ENCODE results near the gene ZFAND6. TPM values are rescaled to one million over a fixed set of nuclear protein-coding genes. Genes with fewer than 3 reads are reported as not detected.

ZFAND6 gene
- total RNA-seq, 3 donors from 2014 or later (not counting 1 experiment from before 2014, with no cell fraction given), result 145 to 150 (median 148) TPM

- no peaks in the 10 kb centered on the region for H3K36me3 ChIP-seq (ENCODE audit: control insufficient read depth, insufficient read depth, low read length)
- H3K9me3 ChIP-seq (ENCODE audit: control insufficient read depth, insufficient read depth, low read length), result no peaks in the 10 kb centered on the region
- peak; percentile 68 to 86 (median 76) for ATAC-seq
- intact Hi-C loops (cut with micrococcal nuclease), result loop anchor here (2.0 kb wide), 1 partner anchor 94 kb away; the partner anchor contains the start of gene ZFAND6
- DNase-seq, result peak; percentile 49 to 89
- H3K27ac ChIP-seq (ENCODE audit: low read length), result peak overlapping the region; percentile 65
- Mint-ChIP-seq H3K4me1 (peaks cover 21 to 25% of the 10 kb centered on the region in 2 donors), H3K4me3 (peak overlapping the region; percentile 93), H3K9me3 (no peaks in the 10 kb centered on the region), H3K27me3 (ENCODE audit: low read depth in 2 of 2) (no peaks in the 10 kb centered on the region), H3K27ac (peak overlapping the region; percentile 81 to 88), H3K36me3 (no peaks in the 10 kb centered on the region)
- 2% methylated on average over 28 of the region's 41 CpGs for WGBS (ENCODE audit: insufficient coverage)
- H3K27me3 ChIP-seq (ENCODE audit: control insufficient read depth, insufficient read depth, low read length), result no peaks in the 10 kb centered on the region
- peaks cover 29% of the 10 kb centered on the region for H3K4me1 ChIP-seq (ENCODE audit: control insufficient read depth, insufficient read depth, low read length)
- peak overlapping the region; percentile 86 for H3K4me3 ChIP-seq (ENCODE audit: low read length)
- no peak for TF ChIP-seq CTCF (IDR thresholded peaks at IDR 0.05)
These were observed 92.9 kb downstream of the ZFAND6 start for GRCh38 chr15:80152180-80152895.

- peak; percentile 47 to 70 for DNase-seq
- no peaks in the 10 kb centered on the region for H3K36me3 Mint-ChIP-seq
- H3K27me3 Mint-ChIP-seq (ENCODE audit: low read depth in 2 of 2), result no peaks in the 10 kb centered on the region
- peak within 1 kb of the TSS; percentile 93 for H3K4me3 Mint-ChIP-seq
- H3K9me3 ChIP-seq (ENCODE audit: control insufficient read depth, insufficient read depth, low read length), result no peaks in the 10 kb centered on the region
- intact Hi-C loops (cut with micrococcal nuclease), result loop anchor here (1.0 to 2.0 kb wide), 2 partner anchors 94 to 230 kb away; partner anchors contain the start of gene ZFAND6
- TF ChIP-seq CTCF (IDR thresholded peaks at IDR 0.05), result no peak
- H3K27ac ChIP-seq (ENCODE audit: low read length), result peak within 1 kb of the TSS; percentile 65
- peak; percentile 56 to 73 (median 65) for ATAC-seq
- no peaks in the 10 kb centered on the region for H3K9me3 Mint-ChIP-seq
- H3K4me1 ChIP-seq (ENCODE audit: control insufficient read depth, insufficient read depth, low read length), result peaks cover 29% of the 10 kb centered on the region
- H3K27ac Mint-ChIP-seq, result peak within 1 kb of the TSS; percentile 85 to 88
- H3K27me3 ChIP-seq (ENCODE audit: control insufficient read depth, insufficient read depth, low read length), result no peaks in the 10 kb centered on the region
- peaks cover 21 to 25% of the 10 kb centered on the region in 2 donors for H3K4me1 Mint-ChIP-seq
- H3K36me3 ChIP-seq (ENCODE audit: control insufficient read depth, insufficient read depth, low read length), result no peaks in the 10 kb centered on the region
- WGBS (ENCODE audit: insufficient coverage), result under 1% methylated on average over 43 of the region's 45 CpGs
- H3K4me3 ChIP-seq (ENCODE audit: low read length), result peak within 1 kb of the TSS; percentile 86
These were observed 93.7 kb downstream of the ZFAND6 start, which contains the start of gene FAH for GRCh38 chr15:80152896-80153876. Gene FAH (plus strand): TSS chr15:80152999. CDS start chr15:80153055, 56 bp downstream.

- H3K27ac Mint-ChIP-seq, result peak overlapping the region; percentile 85 to 88
- intact Hi-C loops (cut with micrococcal nuclease), result loop anchor here (1.0 to 2.0 kb wide), 2 partner anchors 95 to 231 kb away; partner anchors contain the start of gene ZFAND6
- ATAC-seq (no peak), DNase-seq (no peak)
- no peak overlapping the region for H3K4me3 ChIP-seq (ENCODE audit: low read length)
- no peaks in the 10 kb centered on the region for H3K9me3 Mint-ChIP-seq
- no peaks in the 10 kb centered on the region for H3K27me3 ChIP-seq (ENCODE audit: control insufficient read depth, insufficient read depth, low read length)
- peak overlapping the region; percentile 93 for H3K4me3 Mint-ChIP-seq
- no peaks in the 10 kb centered on the region for H3K27me3 Mint-ChIP-seq (ENCODE audit: low read depth in 2 of 2)
- no peaks in the 10 kb centered on the region for H3K36me3 Mint-ChIP-seq
- H3K36me3 ChIP-seq (ENCODE audit: control insufficient read depth, insufficient read depth, low read length), result no peaks in the 10 kb centered on the region
- peaks cover 29% of the 10 kb centered on the region for H3K4me1 ChIP-seq (ENCODE audit: control insufficient read depth, insufficient read depth, low read length)
- TF ChIP-seq CTCF (IDR thresholded peaks at IDR 0.05), result no peak
- H3K4me1 Mint-ChIP-seq, result peaks cover 21 to 25% of the 10 kb centered on the region in 2 donors
- no peaks in the 10 kb centered on the region for H3K9me3 ChIP-seq (ENCODE audit: control insufficient read depth, insufficient read depth, low read length)
- peak overlapping the region; percentile 54 for H3K27ac ChIP-seq (ENCODE audit: low read length)
- 34% methylated on average over 4 of the region's 4 CpGs for WGBS (ENCODE audit: insufficient coverage)
These were observed 94.4 kb downstream of the ZFAND6 start for GRCh38 chr15:80153900-80154299.
